GM19438 (cell line): Measurements from ENCODE around the gene LDLRAD2.

Experiments used
- ATAC-seq: cut with Tn5 transposase; IDR thresholded peaks from one replicate; pipeline ENCODE4 v1.9.1; 2021; ENCODE audit warnings: low read depth; ENCODE audit not compliant: unreplicated experiment

The LDLRAD2 gene

DNA sequence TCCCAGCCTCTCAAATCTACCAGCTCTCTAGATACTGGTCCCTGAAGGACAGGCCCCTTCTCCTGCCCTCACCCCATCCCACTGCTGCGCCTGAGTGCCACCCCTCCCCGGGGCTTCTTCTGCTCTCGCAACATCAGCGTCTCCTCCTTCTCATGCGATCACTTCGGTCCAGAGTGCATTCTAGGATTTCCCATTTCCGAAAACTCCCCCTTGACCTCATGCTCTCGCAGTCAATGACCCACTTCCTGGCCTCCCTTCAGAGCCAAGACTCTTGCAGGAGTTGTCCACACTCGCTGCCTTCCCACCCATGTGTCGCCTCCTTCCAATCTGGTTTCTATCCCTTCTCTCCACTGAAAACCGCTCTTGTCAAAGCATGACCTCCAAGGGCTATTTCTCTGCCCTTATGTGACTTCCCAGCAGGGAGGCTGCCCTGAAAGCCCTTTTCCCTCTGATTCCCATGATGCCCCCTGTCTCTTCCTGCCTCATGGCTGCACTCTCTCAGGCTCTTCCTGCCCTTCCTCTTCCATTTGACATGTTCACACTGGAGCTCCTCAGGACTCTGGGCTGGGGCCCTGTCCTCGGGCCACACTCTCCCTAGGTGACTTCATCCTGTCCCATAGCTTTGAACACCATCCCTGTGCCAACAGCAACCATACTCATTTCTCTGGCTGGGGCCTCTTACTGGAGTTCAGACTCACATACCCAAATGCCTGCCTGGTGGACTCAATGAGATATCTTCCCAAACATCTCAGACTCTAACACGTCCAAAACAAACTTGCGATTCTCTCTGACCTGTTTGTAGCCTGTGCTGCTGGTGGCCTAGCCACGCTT is 46.0 kb downstream of the LDLRAD2 start:
- ATAC-seq: no peak

DNA sequence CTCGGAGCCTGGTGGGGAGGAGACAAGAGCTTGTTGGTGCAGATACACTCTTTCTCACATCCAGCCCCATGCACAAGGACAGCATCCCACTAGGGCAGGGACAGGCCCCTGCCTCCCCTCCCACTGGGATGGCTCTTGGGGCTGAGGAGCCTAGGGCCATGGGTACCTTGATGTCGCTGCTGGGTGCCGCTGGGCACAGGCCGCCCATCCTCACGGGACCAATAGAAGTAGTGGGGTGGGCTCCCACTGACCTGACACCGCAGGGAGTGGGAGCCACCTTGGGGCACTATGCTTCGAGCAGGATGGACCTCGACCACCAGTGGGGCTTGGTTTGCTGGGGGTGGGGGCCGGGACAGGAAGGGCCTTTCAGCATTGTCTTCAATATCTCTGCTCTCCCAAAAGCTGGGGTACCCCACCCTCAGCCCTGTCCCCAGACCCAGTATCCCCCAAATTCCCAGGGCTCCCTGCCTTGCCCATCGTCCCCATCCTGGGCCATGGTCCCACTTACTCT is 47.7 kb downstream of the LDLRAD2 start:
- no peak for ATAC-seq

DNA sequence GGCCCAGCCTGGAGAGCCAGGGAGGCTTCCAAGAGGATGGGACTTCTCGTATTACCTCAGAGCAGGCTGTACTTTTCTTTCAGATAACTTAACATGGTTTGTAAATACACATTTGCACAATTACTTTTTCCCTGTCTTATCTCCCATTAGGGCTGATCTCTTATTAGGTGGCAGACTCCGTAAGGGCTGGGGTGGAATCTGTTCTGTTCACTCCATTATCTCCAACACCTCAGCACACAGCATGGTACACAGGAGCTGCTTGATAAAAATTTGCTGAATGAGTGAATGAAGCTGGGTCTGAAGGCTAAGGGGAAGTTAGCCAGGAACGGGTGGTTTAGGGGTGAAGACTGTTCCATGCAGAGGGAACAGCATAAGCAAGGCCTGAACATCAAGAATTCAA is 48.9 kb downstream of the LDLRAD2 start:
- no peak for ATAC-seq

DNA sequence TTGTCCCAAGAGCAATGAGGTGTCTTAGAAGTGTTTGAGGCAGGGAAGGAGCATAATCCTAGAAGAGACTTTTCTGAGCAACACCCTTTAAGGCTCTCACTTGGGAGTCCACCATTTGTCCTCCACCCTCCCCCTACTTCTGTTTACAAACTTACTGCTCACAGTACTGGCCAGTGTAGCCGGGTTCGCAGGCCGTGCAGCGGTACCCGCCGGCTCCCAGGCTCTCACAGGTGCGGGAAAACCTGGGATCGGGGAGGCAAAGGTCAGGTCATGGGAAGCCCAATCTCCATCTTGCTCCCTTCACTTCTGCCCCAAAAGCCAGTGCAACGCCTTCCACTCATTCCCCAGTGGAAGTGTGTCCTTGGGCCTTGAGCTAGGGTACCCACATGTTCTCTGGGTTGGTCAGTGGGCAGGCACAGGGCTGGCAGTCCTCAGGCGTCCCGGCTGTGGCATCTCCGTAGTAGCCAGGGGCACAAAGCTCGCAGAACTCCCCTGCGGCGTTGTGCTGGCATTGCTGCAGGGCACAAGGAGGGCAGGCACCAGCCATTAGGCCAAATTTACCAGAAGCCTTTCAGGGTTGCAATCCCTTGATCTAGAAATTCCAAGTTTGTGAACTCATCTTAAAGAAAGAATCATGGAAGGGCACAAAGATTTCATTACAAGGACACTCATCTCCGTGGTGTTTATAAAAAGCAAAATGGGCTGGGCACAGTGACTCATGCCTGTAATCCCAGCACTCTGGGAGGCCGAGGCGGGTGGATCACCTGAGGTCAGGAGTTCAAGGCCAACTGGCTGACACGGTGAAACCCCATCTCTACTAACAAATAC is 49.8 kb downstream of the LDLRAD2 start:
- no peak for ATAC-seq

DNA sequence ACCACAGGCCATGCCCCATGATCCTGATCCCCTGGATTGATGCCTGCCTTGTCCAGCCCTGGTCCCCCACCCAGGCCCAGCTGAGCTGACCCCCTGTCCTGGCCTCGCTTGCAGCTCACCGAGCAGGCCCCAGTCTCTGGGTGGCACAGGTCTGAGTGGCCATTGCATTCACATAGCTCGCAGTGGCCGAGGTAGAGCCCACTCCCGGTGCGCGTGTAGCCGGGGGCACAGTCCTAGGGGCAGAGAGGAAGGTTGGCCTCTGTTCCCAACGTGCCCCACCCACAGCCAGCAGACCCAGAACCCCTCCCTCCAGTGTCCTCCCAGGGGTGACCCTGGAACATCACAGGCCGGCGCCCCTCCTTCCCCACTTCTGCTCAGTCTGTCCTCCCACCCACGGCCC is 51.9 kb downstream of the LDLRAD2 start:
- ATAC-seq: no peak

DNA sequence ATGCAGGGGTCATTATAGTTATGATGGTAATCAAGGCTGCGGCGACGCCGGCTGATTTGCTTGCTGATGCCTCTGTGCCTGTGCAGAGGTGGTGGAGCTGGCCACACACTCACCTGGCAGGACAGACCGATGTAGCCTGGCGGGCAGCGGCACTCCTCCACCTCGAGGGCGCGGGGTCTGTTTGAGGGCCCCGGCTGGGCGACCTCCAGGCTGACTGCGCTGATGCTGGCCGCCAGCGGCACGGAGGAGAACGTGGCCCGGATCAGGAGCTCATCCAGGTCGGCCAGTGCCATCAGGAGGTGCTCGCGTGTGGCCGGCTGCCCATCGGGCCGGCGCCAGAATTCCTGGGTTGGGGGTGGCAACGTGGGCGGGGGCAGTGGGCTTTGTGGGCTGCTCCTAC is 52.7 kb downstream of the LDLRAD2 start:
- ATAC-seq: no peak

DNA sequence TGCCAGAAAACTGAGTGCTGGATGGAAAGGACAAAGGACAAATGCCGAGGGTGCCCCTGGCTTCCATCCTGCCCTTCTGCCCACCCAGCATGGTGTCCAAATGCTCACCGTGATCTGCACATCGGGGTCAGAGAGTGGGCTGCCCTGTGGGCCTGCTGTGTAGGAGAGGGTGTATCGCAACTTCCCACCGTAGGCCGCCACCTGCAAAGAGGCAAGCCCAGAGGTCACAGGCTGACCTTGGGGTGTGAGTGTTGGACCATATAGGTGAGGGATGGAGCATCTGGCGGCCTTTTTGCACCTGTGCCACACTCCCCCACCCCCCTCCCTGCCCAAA is 53.5 kb downstream of the LDLRAD2 start:
- ATAC-seq: no peak

DNA sequence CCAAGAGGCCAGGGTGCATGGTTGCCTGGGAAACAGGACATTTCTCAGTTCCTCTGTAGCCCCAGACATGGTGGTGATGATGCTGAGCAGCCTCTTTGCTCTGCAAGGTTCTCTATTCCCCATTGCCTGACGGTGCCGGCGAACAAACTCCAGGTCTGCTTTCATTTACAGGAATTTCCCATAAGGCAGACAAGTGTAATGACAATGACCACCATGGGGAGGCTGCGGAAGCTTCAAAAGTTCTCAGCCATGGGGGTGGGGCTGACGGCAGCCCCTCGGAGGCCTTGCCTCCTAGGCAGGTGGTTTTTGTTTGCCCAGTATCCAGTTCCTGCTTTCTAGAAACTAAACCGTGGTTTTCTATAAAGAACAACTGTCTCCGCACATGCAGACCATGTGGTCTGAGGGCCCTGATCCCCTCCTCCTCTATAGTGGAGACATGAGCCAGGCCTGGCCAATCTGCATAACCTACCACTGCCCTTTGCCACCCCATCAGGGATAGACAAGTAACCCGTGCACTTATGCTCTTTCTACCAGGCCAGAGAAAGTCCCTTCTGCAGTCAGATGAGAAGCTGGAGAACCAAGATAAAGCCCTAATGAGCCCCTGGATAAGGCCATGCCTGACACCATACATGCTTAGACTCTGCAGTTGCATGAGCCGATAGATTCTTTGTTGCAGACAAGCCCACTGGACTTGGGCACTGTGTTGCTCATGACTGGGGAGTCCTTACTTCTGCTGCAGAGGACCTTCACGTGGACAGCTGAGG is 54.1 kb downstream of the LDLRAD2 start:
- ATAC-seq: peak; percentile 73

DNA sequence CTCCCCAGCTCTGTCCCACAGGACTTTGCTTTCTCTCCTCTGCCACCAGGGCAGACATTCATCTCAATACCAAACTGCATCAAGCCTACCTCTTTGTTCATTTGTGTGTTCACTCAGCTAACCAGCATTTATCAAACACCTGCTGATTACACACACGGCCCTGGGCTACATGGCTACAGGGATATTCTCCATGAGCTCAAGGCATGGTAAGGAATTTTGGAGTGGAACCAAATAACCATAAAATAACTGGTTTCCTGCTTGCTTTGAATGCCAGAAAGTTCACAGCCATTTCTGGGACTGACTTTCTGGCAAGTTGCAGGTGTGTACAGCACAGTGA is 54.6 kb downstream of the LDLRAD2 start:
- no peak for ATAC-seq

DNA sequence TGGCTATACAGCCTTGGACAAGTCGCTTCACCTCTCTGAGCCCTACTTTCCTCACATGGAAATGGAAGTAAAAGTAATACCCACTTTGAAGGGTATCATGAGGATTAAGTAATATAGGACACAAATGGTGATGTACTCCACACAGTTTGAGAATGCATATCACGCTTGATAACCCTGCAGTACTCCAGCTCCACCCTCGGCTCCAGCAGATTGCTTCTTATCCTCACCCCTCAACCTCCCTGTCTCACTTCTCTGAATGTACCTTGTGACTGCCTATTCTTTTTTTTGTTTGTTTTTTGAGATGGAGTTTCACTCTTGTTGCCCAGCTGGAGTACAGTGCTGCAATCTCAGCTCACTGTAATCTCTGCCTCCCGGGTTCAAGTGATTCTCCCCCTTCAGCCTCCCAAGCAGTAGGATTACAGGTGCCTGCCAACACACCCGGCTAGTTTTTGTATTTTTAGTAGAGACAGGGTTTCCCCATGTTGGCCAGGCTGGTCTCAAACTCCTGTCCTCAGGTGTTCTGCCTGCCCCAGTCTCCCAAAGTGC is 55.5 kb downstream of the LDLRAD2 start:
- no peak for ATAC-seq

DNA sequence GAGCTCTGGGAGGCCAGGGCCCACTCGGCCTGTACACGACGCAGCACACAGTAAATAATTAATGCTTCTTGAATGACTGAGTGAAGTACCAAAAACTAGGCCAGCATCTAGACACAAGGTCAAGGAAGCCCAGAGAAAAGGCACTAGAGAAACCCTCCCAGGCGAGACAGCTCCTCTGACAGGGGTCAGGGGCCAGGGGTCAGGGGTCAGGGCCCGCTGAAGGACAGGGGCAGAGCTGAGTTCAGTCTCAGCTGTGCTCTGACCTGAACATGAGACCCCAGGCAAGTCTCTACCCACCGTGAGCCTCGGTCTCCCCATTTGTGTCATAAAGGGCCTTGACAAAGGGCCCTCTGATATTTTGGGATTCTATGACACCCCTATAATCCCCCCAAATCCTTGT is 56.4 kb downstream of the LDLRAD2 start:
- ATAC-seq: no peak

DNA sequence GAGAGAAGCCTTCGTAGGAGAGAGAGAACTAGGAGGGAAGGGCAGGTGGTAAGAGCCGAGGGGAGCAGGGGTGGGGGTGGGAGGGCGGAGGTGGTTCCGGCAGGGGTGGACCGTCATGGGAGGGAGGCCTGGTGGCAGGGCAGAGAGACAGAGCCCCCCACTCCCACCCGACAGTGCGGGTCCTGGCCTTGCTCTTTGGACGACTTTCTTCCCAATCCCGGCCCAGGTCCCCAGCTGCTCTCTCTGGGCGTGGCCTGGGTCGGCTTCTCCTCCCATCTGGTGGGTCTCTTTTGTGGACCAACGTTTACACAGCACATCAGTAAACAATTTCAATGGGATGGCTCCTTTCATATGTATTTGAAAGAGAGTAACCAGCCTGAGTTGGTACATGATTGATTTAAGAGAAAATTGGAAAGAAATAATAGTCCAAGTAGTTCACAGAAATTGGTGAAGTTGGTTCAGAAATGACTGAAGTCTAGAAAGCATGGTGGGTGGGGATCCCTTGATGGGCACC is 56.9 kb downstream of the LDLRAD2 start:
- no peak for ATAC-seq

DNA sequence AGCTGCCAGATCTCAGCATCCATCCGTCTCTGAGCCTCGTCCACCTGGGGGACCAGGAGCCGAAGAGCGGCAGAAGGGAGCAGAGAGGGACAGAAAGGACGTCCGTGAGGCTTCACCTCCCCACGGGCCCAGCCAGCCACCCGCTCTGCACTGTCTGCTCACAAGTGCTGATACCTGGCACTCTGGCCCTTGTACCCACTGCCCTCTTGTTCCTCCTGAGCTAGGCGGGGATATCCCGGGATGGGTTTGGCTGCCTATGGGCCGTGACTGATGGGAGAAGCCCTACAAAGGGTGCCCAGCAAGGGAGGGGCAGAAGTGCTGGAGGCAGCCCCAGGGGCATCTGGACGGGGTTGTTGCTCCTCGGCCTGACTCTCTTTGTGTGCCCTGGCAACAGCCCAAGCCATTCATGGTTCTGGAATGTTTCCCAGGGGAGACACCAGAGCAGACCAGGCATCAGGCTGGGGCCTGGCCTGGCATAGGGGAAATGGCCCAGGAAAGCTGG is 57.6 kb downstream of the LDLRAD2 start:
- no peak for ATAC-seq

DNA sequence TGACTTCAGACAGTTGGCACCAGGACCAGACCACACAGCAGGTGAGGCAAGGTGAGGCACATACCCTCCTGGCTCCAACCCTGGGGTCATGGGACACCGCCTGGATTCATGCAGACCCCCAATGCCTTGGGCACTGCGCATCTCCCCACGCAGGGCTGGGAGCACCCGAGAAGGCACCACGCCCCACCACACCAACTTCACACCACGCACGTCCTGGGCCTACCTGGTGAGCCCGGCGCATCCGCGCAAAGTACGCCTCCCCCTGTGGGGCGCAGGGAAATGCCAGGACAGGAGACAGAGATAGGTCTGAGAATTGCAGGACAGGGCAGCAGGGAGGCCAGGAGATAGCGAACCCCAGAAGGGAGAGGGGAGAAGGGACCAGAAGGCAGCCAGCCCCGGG is 58.5 kb downstream of the LDLRAD2 start:
- no peak for ATAC-seq

DNA sequence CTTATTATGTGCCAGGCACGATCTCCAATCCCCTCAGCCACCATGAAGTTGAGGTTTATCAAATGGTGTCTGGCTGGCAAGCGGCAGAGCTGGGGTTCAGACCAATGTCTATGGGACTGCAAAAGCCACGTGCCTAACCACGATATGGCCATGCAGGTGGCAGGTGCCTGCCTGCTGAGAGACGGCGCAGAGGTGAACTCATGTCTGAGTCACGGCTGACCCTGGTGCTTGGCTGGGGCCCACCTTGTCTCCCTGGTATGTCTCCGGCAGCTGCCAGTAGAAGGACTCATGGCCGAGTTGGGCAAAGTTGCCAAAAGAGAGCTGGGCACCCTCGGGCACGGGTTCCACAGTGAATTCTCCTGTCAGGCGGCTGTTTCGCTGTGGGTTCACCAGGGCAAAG is 59.9 kb downstream of the LDLRAD2 start:
- ATAC-seq: no peak

DNA sequence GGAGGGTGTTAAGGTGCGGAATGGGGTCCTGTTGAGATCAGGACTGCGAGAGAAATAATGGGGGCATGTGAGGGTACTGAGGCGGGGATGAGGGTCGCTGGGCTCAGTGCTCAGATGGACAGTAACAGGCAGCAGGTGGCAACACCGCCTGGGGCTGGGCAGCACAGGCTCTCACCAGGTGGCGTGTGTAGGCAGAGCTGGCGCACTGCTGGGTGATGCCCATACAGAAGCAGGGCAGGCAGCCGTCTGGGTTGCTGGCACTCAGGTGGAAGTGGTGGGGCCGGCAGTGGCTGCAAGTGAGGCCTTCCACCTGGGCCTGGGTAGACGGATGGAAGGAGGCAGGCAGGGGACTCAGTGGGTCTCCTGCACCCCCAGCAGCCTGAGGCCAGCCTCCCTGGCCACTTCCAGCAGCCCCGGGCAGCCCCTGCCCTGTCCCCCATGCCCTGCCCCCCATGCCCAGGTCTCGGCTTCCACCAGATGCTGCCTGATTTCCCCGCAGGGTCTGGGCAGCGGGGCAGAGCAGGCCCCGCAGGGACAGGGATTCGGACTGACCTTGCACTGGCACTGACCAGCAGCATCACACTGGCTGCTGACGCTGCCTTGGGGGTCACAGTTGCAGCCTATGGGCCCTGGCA is 60.5 kb downstream of the LDLRAD2 start:
- no peak for ATAC-seq

DNA sequence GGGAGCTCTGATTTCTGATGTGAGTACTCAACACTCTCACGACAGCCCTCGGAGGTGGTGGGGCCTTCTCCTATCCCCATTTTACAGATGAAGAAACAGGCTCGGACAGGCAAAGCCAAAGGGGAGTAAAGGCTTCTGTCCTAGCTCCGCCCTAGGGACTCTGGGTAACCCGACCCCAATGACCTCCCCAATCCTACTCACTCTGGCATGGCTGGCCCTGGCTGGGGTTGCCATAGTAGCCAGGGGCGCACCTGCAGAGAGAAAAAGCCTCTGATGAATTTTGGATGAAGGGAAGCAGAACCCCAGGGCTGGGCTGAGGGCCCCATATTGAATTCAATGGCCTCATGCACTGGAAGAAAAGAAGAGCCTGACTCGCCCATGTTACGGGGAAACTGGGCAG is 61.1 kb downstream of the LDLRAD2 start:
- ATAC-seq: no peak

DNA sequence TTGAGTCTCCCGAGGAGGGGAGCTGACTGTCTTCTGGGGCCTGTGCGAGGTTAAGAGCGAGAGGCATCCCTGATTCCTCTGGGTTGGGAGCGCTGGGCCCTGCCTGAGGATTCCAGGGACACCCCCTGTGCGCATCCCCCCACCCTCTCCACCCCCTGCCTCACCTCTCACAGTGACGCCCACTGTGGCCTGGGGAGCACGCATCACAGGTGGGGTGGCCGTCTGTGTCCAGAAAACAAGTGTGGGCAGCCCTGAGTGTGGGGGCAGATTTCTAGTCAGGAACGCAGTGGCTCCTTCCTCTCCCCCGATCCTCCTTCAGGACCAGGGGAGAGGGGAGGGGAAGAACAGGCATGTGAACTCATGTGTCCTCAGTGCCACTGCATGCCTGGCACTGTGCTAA is 61.7 kb downstream of the LDLRAD2 start:
- ATAC-seq: no peak

DNA sequence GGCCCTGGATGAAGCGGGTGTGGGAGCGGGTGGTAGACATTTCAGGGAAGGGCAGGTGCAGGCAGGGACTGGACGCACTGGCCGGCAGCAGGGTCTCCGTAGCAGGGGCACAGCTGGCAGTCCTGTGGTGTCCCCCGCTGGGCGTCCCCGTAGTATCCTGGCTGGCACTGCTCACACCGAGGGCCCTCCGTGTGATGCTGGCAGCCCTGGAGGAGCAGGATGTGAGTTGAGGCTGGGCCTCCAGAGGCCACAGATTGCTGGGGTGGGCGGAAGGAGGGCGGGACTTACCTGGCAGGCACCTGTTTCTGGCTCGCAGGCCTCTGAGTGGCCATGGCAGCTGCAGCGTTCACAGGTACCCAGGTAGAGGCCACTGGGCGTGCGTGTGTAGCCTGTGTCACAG is 62.3 kb downstream of the LDLRAD2 start:
- ATAC-seq: no peak
